Neural cell (in vitro differentiated cells): ENCODE data around the gene BMERB1. TPM values are rescaled to one million over a fixed set of nuclear protein-coding genes. Genes with fewer than 3 reads are reported as not detected.

ENCODE experiments used
- H2AFZ ChIP-seq: fragments of 200-600, 300-800 bp; sonication (generic), shearing (Covaris generic); 2 replicates; pipeline ENCODE4 v1.6.0; 2014; ENCODE audit warnings: low read depth, mild to moderate bottlenecking, antibody characterized with exemption, low read length, moderate library complexity
- H3F3A ChIP-seq: fragments of 200-600 bp; shearing (Covaris generic); 2 replicates; pipeline ENCODE4 v1.6.1; 2016; ENCODE audit warnings: mild to moderate bottlenecking, moderate library complexity, mixed read lengths, antibody characterized with exemption, low read length; ENCODE audit not compliant: insufficient read depth, poor library complexity, severe bottlenecking
- H3K27ac ChIP-seq: fragments of 200-600, 300-800 bp; sonication (generic), shearing (Covaris generic); 2 replicates; pipeline ENCODE4 v1.5.1; 2014; ENCODE audit warnings: mild to moderate bottlenecking, low read length, moderate library complexity
- H3K27me3 ChIP-seq: fragments of 300-800, 200-600 bp; sonication (generic), shearing (Covaris generic); 2 replicates; pipeline ENCODE4 v1.6.0; 2014; ENCODE audit warnings: mild to moderate bottlenecking, low read depth, low read length, moderate library complexity; ENCODE audit not compliant: insufficient read depth
- H3K36me3 ChIP-seq: fragments of 300-800, 200-600 bp; sonication (generic), shearing (Covaris generic); 2 replicates; pipeline ENCODE4 v1.5.1; 2014; ENCODE audit warnings: mild to moderate bottlenecking, antibody characterized with exemption, low read length, moderate library complexity; ENCODE audit not compliant: insufficient read depth
- H3K4me2 ChIP-seq: fragments of 300-800, 200-600 bp; sonication (generic), shearing (Covaris generic); 2 replicates; pipeline ENCODE4 v1.6.0; 2014; ENCODE audit warnings: mild to moderate bottlenecking, low read length
- H3K4me3 ChIP-seq: fragments of 300-800, 200-600 bp; sonication (generic), shearing (Covaris generic); 2 replicates; pipeline ENCODE4 v1.5.1; 2014; ENCODE audit warnings: mild to moderate bottlenecking, low read length, moderate library complexity
- H3K79me2 ChIP-seq: fragments of 200-600 bp; shearing (Covaris generic); replicated peaks from 2 replicates; pipeline ENCODE4 v1.6.0; 2014; ENCODE audit warnings: mild to moderate bottlenecking, low read length, moderate library complexity; ENCODE audit not compliant: insufficient read depth
- H3K9ac ChIP-seq: fragments of 300-800, 200-600 bp; sonication (generic), shearing (Covaris generic); 2 replicates; pipeline ENCODE4 v1.6.1; 2016; ENCODE audit warnings: mild to moderate bottlenecking, low read length, mixed read lengths
- H3K9me2 ChIP-seq: fragments of 200-600 bp; shearing (Covaris generic); 2 replicates; pipeline ENCODE4 v1.6.1; 2016; ENCODE audit warnings: mild to moderate bottlenecking, low read length, mixed read lengths; ENCODE audit not compliant: insufficient read depth
- H3K9me3 ChIP-seq: fragments of 200-600, 300-800 bp; sonication (generic), shearing (Covaris generic); 2 replicates; pipeline ENCODE4 v1.6.1; 2016; ENCODE audit warnings: mild to moderate bottlenecking, mixed run types, low read length, moderate library complexity, mixed read lengths
- H4K20me1 ChIP-seq: fragments of 200-600 bp; shearing (Covaris generic); 2 replicates; pipeline ENCODE4 v1.6.1; 2016; ENCODE audit warnings: mild to moderate bottlenecking, mixed run types; ENCODE audit not compliant: insufficient read depth
- EP300 ChIP-seq: fragments of 450-650 bp; conservative IDR thresholded peaks from 2 replicates; pipeline ENCODE4 v1.6.1; 2014; ENCODE audit warnings: antibody characterized with exemption, mild to moderate bottlenecking, moderate library complexity; ENCODE audit not compliant: poor library complexity, severe bottlenecking
- MXI1 ChIP-seq: fragments of 450-650 bp; conservative IDR thresholded peaks from 2 replicates; pipeline ENCODE4 v1.6.1; 2014; ENCODE audit warnings: antibody characterized with exemption, mild to moderate bottlenecking; ENCODE audit not compliant: poor library complexity, severe bottlenecking
- POLR2AphosphoS5 ChIP-seq: IDR thresholded peaks from 2 replicates; pipeline ENCODE4 v1.6.1; 2012
- RAD21 ChIP-seq: fragments of 450-650 bp; conservative IDR thresholded peaks from 2 replicates; pipeline ENCODE4 v1.6.1; 2014; ENCODE audit warnings: antibody characterized with exemption, mild to moderate bottlenecking, moderate library complexity
- SMC3 ChIP-seq: fragments of 450-650 bp; conservative IDR thresholded peaks from 2 replicates; pipeline ENCODE4 v1.6.1; 2014; ENCODE audit warnings: antibody characterized with exemption, mild to moderate bottlenecking, moderate library complexity; ENCODE audit not compliant: poor library complexity
- TAF1 ChIP-seq: IDR thresholded peaks from 2 replicates; pipeline ENCODE4 v1.6.1; 2012; ENCODE audit warnings: low read depth
- polyA plus RNA-seq: library from polyadenylated mRNA; depleted of rRNA; stranded (reverse); fragments of >200 nt; gene quantifications from 2 replicates; pipeline ENCODE4 v1.2.3, GENCODE V29; 2014
- TF ChIP-seq, protein P1 (sequence below): IDR thresholded peaks from 2 replicates; pipeline ENCODE4 v1.6.1; 2012; ENCODE audit warnings: borderline replicate concordance
- TF ChIP-seq, protein P2 (sequence below): fragments of 450-650 bp; IDR thresholded peaks from 2 replicates; pipeline ENCODE4 v1.5.1; 2014; ENCODE audit warnings: antibody characterized with exemption, mild to moderate bottlenecking, moderate library complexity; ENCODE audit not compliant: poor library complexity, severe bottlenecking

BMERB1 gene
- polyA plus RNA-seq, 1 donor from 2014 or later: 149 TPM

DNA sequence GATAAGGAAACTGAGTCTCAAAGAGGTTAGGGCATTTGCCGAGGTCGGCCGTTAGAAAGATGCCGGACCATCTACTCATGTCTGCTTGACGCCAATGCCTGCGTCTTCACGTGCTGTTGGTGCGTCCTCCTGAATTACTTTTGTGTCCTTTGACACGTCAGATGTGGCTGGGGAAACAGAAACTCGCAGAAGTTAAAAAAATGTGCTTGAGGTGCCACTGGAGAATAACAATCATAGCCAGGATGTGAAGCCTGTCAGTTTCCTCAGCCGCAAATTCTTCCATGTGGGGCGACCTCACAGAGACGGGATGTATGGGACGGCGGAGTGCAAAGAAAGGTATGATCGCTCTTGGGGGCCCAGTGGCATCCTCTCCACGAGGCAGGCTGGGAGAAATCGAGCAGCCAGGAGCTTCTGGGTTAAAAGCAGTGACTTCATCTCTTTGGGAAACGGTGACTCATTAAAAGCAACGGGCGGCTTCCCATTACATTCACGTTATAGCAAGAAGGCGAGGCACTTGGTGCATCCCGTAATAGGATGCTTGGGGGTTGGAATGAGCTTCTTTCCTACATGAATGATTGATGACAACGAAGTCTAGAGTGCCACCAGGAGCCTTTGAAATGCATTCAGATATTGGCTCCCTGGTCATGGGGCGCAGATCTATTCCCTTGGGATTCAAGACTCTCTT lies 67.8 kb downstream of the BMERB1 start:
- no peak overlapping the region for H2AFZ ChIP-seq
- H3K9me2 ChIP-seq: no peaks in the 10 kb centered on the region
- H3K36me3 ChIP-seq: no peaks in the 10 kb centered on the region
- H3K79me2 ChIP-seq: peaks cover 3% of the 10 kb centered on the region
- no peaks in the 10 kb centered on the region for H3K27me3 ChIP-seq
- H3K27ac ChIP-seq: no peak overlapping the region
- no peaks in the 10 kb centered on the region for H3F3A ChIP-seq
- no peaks in the 10 kb centered on the region for H4K20me1 ChIP-seq
- no peak overlapping the region for H3K4me2 ChIP-seq
- no peak overlapping the region for H3K4me3 ChIP-seq
- no peak overlapping the region for H3K9ac ChIP-seq
- H3K9me3 ChIP-seq: no peaks in the 10 kb centered on the region
- TF ChIP-seq SMC3 (no peak), RAD21 (no peak), TAF1 (no peak), POLR2AphosphoS5 (no peak), MXI1 (no peak), EP300 (no peak)
- TF ChIP-seq, protein P1, sequence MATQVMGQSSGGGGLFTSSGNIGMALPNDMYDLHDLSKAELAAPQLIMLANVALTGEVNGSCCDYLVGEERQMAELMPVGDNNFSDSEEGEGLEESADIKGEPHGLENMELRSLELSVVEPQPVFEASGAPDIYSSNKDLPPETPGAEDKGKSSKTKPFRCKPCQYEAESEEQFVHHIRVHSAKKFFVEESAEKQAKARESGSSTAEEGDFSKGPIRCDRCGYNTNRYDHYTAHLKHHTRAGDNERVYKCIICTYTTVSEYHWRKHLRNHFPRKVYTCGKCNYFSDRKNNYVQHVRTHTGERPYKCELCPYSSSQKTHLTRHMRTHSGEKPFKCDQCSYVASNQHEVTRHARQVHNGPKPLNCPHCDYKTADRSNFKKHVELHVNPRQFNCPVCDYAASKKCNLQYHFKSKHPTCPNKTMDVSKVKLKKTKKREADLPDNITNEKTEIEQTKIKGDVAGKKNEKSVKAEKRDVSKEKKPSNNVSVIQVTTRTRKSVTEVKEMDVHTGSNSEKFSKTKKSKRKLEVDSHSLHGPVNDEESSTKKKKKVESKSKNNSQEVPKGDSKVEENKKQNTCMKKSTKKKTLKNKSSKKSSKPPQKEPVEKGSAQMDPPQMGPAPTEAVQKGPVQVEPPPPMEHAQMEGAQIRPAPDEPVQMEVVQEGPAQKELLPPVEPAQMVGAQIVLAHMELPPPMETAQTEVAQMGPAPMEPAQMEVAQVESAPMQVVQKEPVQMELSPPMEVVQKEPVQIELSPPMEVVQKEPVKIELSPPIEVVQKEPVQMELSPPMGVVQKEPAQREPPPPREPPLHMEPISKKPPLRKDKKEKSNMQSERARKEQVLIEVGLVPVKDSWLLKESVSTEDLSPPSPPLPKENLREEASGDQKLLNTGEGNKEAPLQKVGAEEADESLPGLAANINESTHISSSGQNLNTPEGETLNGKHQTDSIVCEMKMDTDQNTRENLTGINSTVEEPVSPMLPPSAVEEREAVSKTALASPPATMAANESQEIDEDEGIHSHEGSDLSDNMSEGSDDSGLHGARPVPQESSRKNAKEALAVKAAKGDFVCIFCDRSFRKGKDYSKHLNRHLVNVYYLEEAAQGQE: no peak
- TF ChIP-seq, protein P2, sequence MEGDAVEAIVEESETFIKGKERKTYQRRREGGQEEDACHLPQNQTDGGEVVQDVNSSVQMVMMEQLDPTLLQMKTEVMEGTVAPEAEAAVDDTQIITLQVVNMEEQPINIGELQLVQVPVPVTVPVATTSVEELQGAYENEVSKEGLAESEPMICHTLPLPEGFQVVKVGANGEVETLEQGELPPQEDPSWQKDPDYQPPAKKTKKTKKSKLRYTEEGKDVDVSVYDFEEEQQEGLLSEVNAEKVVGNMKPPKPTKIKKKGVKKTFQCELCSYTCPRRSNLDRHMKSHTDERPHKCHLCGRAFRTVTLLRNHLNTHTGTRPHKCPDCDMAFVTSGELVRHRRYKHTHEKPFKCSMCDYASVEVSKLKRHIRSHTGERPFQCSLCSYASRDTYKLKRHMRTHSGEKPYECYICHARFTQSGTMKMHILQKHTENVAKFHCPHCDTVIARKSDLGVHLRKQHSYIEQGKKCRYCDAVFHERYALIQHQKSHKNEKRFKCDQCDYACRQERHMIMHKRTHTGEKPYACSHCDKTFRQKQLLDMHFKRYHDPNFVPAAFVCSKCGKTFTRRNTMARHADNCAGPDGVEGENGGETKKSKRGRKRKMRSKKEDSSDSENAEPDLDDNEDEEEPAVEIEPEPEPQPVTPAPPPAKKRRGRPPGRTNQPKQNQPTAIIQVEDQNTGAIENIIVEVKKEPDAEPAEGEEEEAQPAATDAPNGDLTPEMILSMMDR: no peak

DNA sequence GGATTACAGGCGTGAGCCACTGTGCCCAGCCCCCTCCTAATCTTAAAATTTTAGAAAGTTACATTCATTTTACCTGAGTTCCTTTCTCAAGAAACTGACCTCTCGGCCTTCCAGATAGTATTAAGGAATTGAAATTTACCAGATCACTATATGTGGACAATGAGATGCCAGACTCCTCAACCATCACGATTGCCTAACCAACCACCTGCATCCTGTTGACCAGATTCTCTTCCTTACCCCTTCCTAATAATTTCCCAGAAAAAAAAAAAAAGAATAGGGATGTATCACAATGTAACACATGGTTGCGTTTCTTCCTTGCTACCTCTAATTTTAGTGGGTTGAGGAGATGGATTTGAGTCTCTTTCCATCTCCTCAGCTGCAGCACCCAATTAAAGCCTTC lies 72.1 kb downstream of the BMERB1 start:
- H3K9me3 ChIP-seq: no peaks in the 10 kb centered on the region
- H3K79me2 ChIP-seq: peaks cover 3% of the 10 kb centered on the region
- no peak for TF ChIP-seq POLR2AphosphoS5
- TF ChIP-seq TAF1: no peak
- TF ChIP-seq RAD21: no peak
- H3K36me3 ChIP-seq: no peaks in the 10 kb centered on the region
- no peak overlapping the region for H3K27ac ChIP-seq
- no peak overlapping the region for H2AFZ ChIP-seq
- H3K4me3 ChIP-seq: no peak overlapping the region
- no peaks in the 10 kb centered on the region for H3K27me3 ChIP-seq
- no peaks in the 10 kb centered on the region for H3K9me2 ChIP-seq
- H4K20me1 ChIP-seq: no peaks in the 10 kb centered on the region
- H3F3A ChIP-seq: no peaks in the 10 kb centered on the region
- H3K9ac ChIP-seq: no peak overlapping the region
- H3K4me2 ChIP-seq: no peak overlapping the region
